GM23338 (cell line): ENCODE results near the gene ZNF592. TPM values are rescaled to one million over a fixed set of nuclear protein-coding genes. Genes with fewer than 3 reads are reported as not detected.

ENCODE experiments used
- ATAC-seq: fragments of 200-7000 bp; cut with Tn5 transposase; 3 replicates; pipeline ENCODE4 v1.9.1; 2020
- DNase-seq: peaks from one replicate; pipeline ENCODE4 v3.0.0-alpha.2; 2015; ENCODE audit warnings: low spot score
- H2AFZ ChIP-seq: fragments of 200-600 bp; sonication (generic); 2 replicates; pipeline ENCODE4 v1.8.0; 2016; ENCODE audit warnings: antibody characterized with exemption, mild to moderate bottlenecking, moderate library complexity
- H3F3A ChIP-seq: fragments of 200-600 bp; sonication (generic); replicated peaks from 2 replicates; pipeline ENCODE4 v1.8.0; 2017; ENCODE audit warnings: antibody characterized with exemption, mixed run types, low read depth
- H3K27ac ChIP-seq: fragments of 200-600 bp; sonication (generic); 2 replicates; pipeline ENCODE4 v1.6.1; 2016; ENCODE audit warnings: low read depth
- H3K27me3 ChIP-seq: fragments of 200-600 bp; sonication (generic); 2 replicates; pipeline ENCODE4 v1.8.0; 2016; ENCODE audit warnings: mild to moderate bottlenecking, mixed run types, moderate library complexity; ENCODE audit not compliant: insufficient read depth
- H3K36me3 ChIP-seq: fragments of 200-600 bp; sonication (generic); 2 replicates; pipeline ENCODE4 v1.8.0; 2016; ENCODE audit warnings: mild to moderate bottlenecking; ENCODE audit not compliant: insufficient read depth
- H3K4me1 ChIP-seq: fragments of 200-600 bp; sonication (generic); 2 replicates; pipeline ENCODE4 v1.8.0; 2016; ENCODE audit warnings: mild to moderate bottlenecking, moderate library complexity; ENCODE audit not compliant: insufficient read depth
- H3K4me2 ChIP-seq: fragments of 200-600 bp; sonication (generic); 2 replicates; pipeline ENCODE4 v1.7.1; 2017; ENCODE audit warnings: mixed run types
- H3K4me3 ChIP-seq: fragments of 200-600 bp; sonication (generic); 2 replicates; pipeline ENCODE4 v1.6.1; 2016; ENCODE audit warnings: mixed run types
- H3K79me2 ChIP-seq: fragments of 200-600 bp; sonication (generic); replicated peaks from 2 replicates; pipeline ENCODE4 v1.8.0; 2017; ENCODE audit warnings: mild to moderate bottlenecking; ENCODE audit not compliant: insufficient read depth
- H3K9me2 ChIP-seq: fragments of 200-600 bp; sonication (generic); 2 replicates; pipeline ENCODE4 v1.8.0; 2017; ENCODE audit not compliant: insufficient read depth
- H4K20me1 ChIP-seq: fragments of 200-600 bp; sonication (generic); replicated peaks from 2 replicates; pipeline ENCODE4 v1.8.0; 2017; ENCODE audit warnings: mild to moderate bottlenecking; ENCODE audit not compliant: insufficient read depth
- H3K27ac Mint-ChIP-seq: 2 replicates; pipeline ENCODE4 v1.8.0; 2020; ENCODE audit warnings: inconsistent platforms, mild to moderate bottlenecking, moderate library complexity, mixed read lengths
- H3K27me3 Mint-ChIP-seq: 3 replicates; pipeline ENCODE4 v1.8.0; 2022; ENCODE audit warnings: low read depth, mild to moderate bottlenecking, moderate library complexity, mixed read lengths, inconsistent platforms; ENCODE audit not compliant: insufficient read depth, poor library complexity
- H3K36me3 Mint-ChIP-seq: 3 replicates; pipeline ENCODE4 v1.8.0; 2021; ENCODE audit warnings: low read depth, mild to moderate bottlenecking, inconsistent platforms, moderate library complexity, mixed read lengths
- H3K4me1 Mint-ChIP-seq: 3 replicates; pipeline ENCODE4 v1.8.0; 2020; ENCODE audit warnings: mild to moderate bottlenecking, inconsistent platforms, mixed read lengths
- H3K4me3 Mint-ChIP-seq: 3 replicates; pipeline ENCODE4 v1.8.0; 2021; ENCODE audit warnings: moderate library complexity, mild to moderate bottlenecking, inconsistent platforms, mixed read lengths
- H3K9me3 Mint-ChIP-seq: 3 replicates; pipeline ENCODE4 v1.8.0; 2020; ENCODE audit warnings: moderate library complexity, mild to moderate bottlenecking, inconsistent platforms, mixed read lengths
- CREB1 ChIP-seq: fragments of 250-450 bp; sonication (Bioruptor Pico); IDR thresholded peaks from 2 replicates; pipeline ENCODE4 v1.5.0; 2020; ENCODE audit warnings: low read depth, mild to moderate bottlenecking, moderate library complexity
- CTCF ChIP-seq, 2 experiments: fragments of 200-600 bp in 1 of 2; sonication (generic) in 1 of 2; conservative IDR thresholded peaks; 2 replicates each; pipeline versions ENCODE4 v1.5.1 to v1.6.1; 2016 to 2017; ENCODE audit warnings: antibody characterized with exemption in 2 of 2, low read depth in 2 of 2, mild to moderate bottlenecking in 2 of 2, moderate library complexity in 1 of 2
- ETS1 ChIP-seq: IDR thresholded peaks from 2 replicates; pipeline ENCODE4 v1.6.1; 2016; ENCODE audit warnings: antibody characterized with exemption
- EZH2 ChIP-seq: fragments of 200-600 bp; sonication (generic); IDR thresholded peaks from one replicate; pipeline ENCODE4 v1.8.0; 2017; ENCODE audit warnings: antibody characterized with exemption, mild to moderate bottlenecking, low read depth; ENCODE audit not compliant: unreplicated experiment
- EZH2phosphoT487 ChIP-seq: fragments of 200-600 bp; sonication (generic); IDR thresholded peaks from one replicate; pipeline ENCODE4 v1.8.1; 2018; ENCODE audit warnings: antibody characterized with exemption; ENCODE audit not compliant: unreplicated experiment
- JUNB ChIP-seq: IDR thresholded peaks from one replicate; pipeline ENCODE4 v1.6.1; 2016; ENCODE audit warnings: antibody characterized with exemption; ENCODE audit not compliant: unreplicated experiment
- NANOG ChIP-seq: IDR thresholded peaks from 2 replicates; pipeline ENCODE4 v1.6.1; 2016; ENCODE audit warnings: antibody characterized with exemption, borderline replicate concordance
- POLR2AphosphoS5 ChIP-seq: IDR thresholded peaks from 2 replicates; pipeline ENCODE4 v1.6.1; 2016; ENCODE audit warnings: antibody characterized with exemption, low read depth
- REST ChIP-seq: IDR thresholded peaks from one replicate; pipeline ENCODE4 v1.6.1; 2018; ENCODE audit warnings: antibody characterized with exemption; ENCODE audit not compliant: unreplicated experiment
- STAT1 ChIP-seq: IDR thresholded peaks from one replicate; pipeline ENCODE4 v1.6.1; 2016; ENCODE audit warnings: antibody characterized with exemption; ENCODE audit not compliant: unreplicated experiment
- ZNF114 ChIP-seq: fragments of 250-450 bp; sonication (Bioruptor Pico); IDR thresholded peaks from 2 replicates; pipeline ENCODE4 v1.5.0; 2020; ENCODE audit warnings: mild to moderate bottlenecking, moderate library complexity
- ZNF331 ChIP-seq: fragments of 250-450 bp; sonication (Bioruptor Pico); IDR thresholded peaks from 2 replicates; pipeline ENCODE4 v1.5.0; 2020; ENCODE audit warnings: low read depth, mild to moderate bottlenecking, moderate library complexity
- ZNF462 ChIP-seq: fragments of 250-450 bp; sonication (Bioruptor Pico); IDR thresholded peaks from 2 replicates; pipeline ENCODE4 v1.5.0; 2020; ENCODE audit warnings: mild to moderate bottlenecking, moderate library complexity
- polyA plus RNA-seq: library from polyadenylated mRNA; unstranded; fragments of >200 nt; fragmentation: Nextera tagmentation; extraction: Ambion mirVana; gene quantifications from 2 replicates; pipeline ENCODE4 v1.2.1, GENCODE V29; 2016
- total RNA-seq: library from RNA; depleted of rRNA; stranded (reverse); fragments of >200 nt; shearing (Covaris generic); gene quantifications from 2 replicates; pipeline ENCODE4 v1.2.3, GENCODE V29; 2014

ZNF592 gene
- total and polyA plus RNA-seq, 2 experiments from 2014 or later, result 4.4 to 21.4 TPM

- H3K36me3 ChIP-seq, result no peaks in the 10 kb centered on the region; the same call in 1 of the 2 replicates
- no peak overlapping the region for H3K27ac ChIP-seq
- Mint-ChIP-seq H3K4me1 (no peaks in the 10 kb centered on the region), H3K4me3 (no peak overlapping the region), H3K36me3 (peaks cover 33% of the 10 kb centered on the region), H3K27me3 (no peaks in the 10 kb centered on the region), H3K27ac (no peak overlapping the region), H3K9me3 (no peaks in the 10 kb centered on the region; the same call in 2 of the 3 replicates)
- H3K4me2 ChIP-seq, result no peak overlapping the region
- H3K9me2 ChIP-seq, result no peaks in the 10 kb centered on the region
- TF ChIP-seq NANOG (no peak), ZNF331 (CRISPR knock-in tag) (no peak), STAT1 (no peak), ZNF114 (CRISPR knock-in tag) (no peak), REST (no peak), ZNF462 (CRISPR knock-in tag) (no peak), CREB1 (CRISPR knock-in tag) (no peak), JUNB (no peak), EZH2 (no peak), ETS1 (no peak), POLR2AphosphoS5 (no peak), CTCF (conservative IDR thresholded peaks at IDR 0.05; ENCODE audit: low read depth in 2 of 2) (no peak), EZH2phosphoT487 (no peak)
- H3K4me3 ChIP-seq, result no peak overlapping the region
- H3F3A ChIP-seq, result no peaks in the 10 kb centered on the region; the same call in 1 of the 2 replicates
- peaks cover 3% of the 10 kb centered on the region; the same call in 1 of the 2 replicates for H4K20me1 ChIP-seq
- H3K27me3 ChIP-seq, result no peaks in the 10 kb centered on the region
- no peaks in the 10 kb centered on the region for H3K79me2 ChIP-seq
- no peak for DNase-seq
- no peak overlapping the region for H2AFZ ChIP-seq
- no peak for ATAC-seq
- no peaks in the 10 kb centered on the region for H3K4me1 ChIP-seq
Measured at GRCh38 chr15:84798436-84798946, 50.1 kb downstream of the ZNF592 start.
